ENCODE data around the gene XPO5. TPM values are rescaled to one million over a fixed set of nuclear protein-coding genes. Genes with fewer than 3 reads are reported as not detected.
"Not testable (repeated sequence)": the region's sequence is repeated elsewhere in the genome, so short reads cannot be mapped to it uniquely, and the experiment has no call there.

XPO5 gene
- total and polyA plus RNA-seq, 11 donors, result 6.0 to 22.4 (median 16.4) TPM

GRCh38 chr6:43541774-43542471, 33.9 kb downstream of the XPO5 start:
- ATAC-seq (no peak), DNase-seq (no peak)
- no peaks in the 10 kb centered on the region for H3K4me1 ChIP-seq
- TF ChIP-seq POLR2A (IDR thresholded peaks at IDR 0.05), result no peak
- no peak for TF ChIP-seq CTCF (IDR thresholded peaks at IDR 0.05)
- H3K36me3 ChIP-seq, result peaks cover 0 to 93% (median 79%) of the 10 kb centered on the region in 9 donors
- no peaks in the 10 kb centered on the region for H3K27me3 ChIP-seq
- WGBS, 4 donors, result 93 to 95% (median 94%) methylated on average over 8 of the region's 8 CpGs
- intact Hi-C loops (cut with DNase I), result no loop called here
- H3K9me3 ChIP-seq, result no peaks in the 10 kb centered on the region
- H3K4me3 ChIP-seq, result no peak overlapping the region
- no peak overlapping the region for H3K27ac ChIP-seq

- 94 to 99% (median 98%) methylated on average over 5 of the region's 5 CpGs for WGBS, 4 donors
- no peak for ATAC-seq
These were observed 35.3 kb downstream of the XPO5 start for GRCh38 chr6:43540507-43540906.

GRCh38 chr6:43539409-43539808, 36.4 kb downstream of the XPO5 start:
- intact Hi-C loops (cut with DNase I), result not testable (repeated sequence)

More at GRCh38 chr6:43540507-43540906, 35.3 kb downstream of the XPO5 start:
- Histone ChIP-seq H3K9me3 (no peaks in the 10 kb centered on the region), H3K27ac (no peak overlapping the region), H3K4me1 (no peaks in the 10 kb centered on the region), H3K27me3 (no peaks in the 10 kb centered on the region), H3K36me3 (peaks cover 0 to 90% (median 72%) of the 10 kb centered on the region in 9 donors), H3K4me3 (no peak overlapping the region)
- TF ChIP-seq CTCF (IDR thresholded peaks at IDR 0.05), result no peak
- no peak for TF ChIP-seq POLR2A (IDR thresholded peaks at IDR 0.05)
- no peak for DNase-seq
- intact Hi-C loops (cut with DNase I), result no loop called here

GRCh38 chr6:43538986-43539385, 36.9 kb downstream of the XPO5 start:
- DNase-seq; ATAC-seq; H3K9me3 ChIP-seq; H3K4me1 ChIP-seq; H3K27ac ChIP-seq; intact Hi-C loops (cut with DNase I); H3K27me3 ChIP-seq; H3K4me3 ChIP-seq: not testable (repeated sequence)
- H3K36me3 ChIP-seq, result peaks cover 0 to 84% (median 72%) of the 10 kb centered on the region in 9 donors
- 96 to 100% (median 97%) methylated on average over 4 to 17 of the region's 17 CpGs for WGBS, 4 donors

More at GRCh38 chr6:43539409-43539808, 36.4 kb downstream of the XPO5 start:
- not testable (repeated sequence) for H3K27me3 ChIP-seq, H3K27ac ChIP-seq, ATAC-seq, DNase-seq, H3K4me1 ChIP-seq, H3K4me3 ChIP-seq, H3K9me3 ChIP-seq
- H3K36me3 ChIP-seq, result peaks cover 0 to 88% (median 72%) of the 10 kb centered on the region in 9 donors
- 95 to 98% (median 97%) methylated on average over 20 of the region's 20 CpGs for WGBS, 4 donors

GRCh38 chr6:43532201-43532600, 43.6 kb downstream of the XPO5 start:
- WGBS, 4 donors, result 79 to 100% (median 85%) methylated on average over 1 of the region's 1 CpG
- intact Hi-C loops (cut with DNase I), result no loop called here
- H3K4me1 ChIP-seq, result no peaks in the 10 kb centered on the region
- no peaks in the 10 kb centered on the region for H3K9me3 ChIP-seq
- TF ChIP-seq CTCF (IDR thresholded peaks at IDR 0.05) (no peak), POLR2A (IDR thresholded peaks at IDR 0.05) (no peak)
- no peak overlapping the region for H3K27ac ChIP-seq
- ATAC-seq (no peak), DNase-seq (no peak)
- H3K36me3 ChIP-seq, result peaks cover 0 to 90% (median 79%) of the 10 kb centered on the region in 9 donors
- no peak overlapping the region for H3K4me3 ChIP-seq
- H3K27me3 ChIP-seq, result no peaks in the 10 kb centered on the region
